ENCODE results near the gene RFPL3. TPM values are rescaled to one million over a fixed set of nuclear protein-coding genes. Genes with fewer than 3 reads are reported as not detected.

The RFPL3 gene
- total RNA-seq, 4 donors from 2014 or later, result not detected

DNA sequence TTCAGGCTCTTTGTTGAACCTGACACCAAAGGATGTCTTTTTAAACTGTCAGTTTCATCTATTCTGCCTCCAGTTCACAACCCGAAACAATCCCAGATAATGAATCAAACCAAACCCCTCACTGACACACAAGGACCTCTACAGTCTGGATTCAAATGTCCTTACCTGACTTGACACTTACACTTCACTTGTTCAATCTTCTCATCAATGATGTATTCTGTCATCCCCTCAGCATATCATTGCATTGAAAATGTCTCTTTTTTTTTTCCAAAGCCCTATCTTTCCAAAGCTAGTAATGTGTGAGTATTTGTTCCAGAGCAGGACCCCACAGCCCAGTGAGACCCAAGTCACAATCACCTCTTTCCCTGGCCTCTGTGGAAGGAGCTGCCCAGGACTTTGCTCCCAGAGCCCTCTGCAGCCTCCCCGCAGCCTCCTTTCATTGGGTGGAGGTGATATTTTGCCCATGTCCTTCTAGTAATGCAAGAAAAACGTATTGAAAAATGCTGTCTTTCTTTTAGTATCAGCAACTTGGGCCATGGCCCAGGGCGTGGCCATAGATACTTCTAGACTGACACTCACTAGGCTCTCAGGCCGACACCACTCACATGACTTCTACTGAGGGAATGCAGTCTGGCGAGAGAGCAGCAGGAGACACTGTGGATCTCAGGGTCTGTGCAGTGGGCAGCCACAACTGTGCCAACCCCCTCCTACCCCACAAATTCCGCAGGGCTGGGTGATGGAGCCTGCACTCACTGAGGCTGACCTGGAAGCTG is 18.2 kb downstream of the RFPL3 start:
- 71 to 78% methylated on average over 7 of the region's 7 CpGs for WGBS, 2 donors
- H3K4me3 ChIP-seq, result no peak overlapping the region
- DNase-seq (ENCODE audit: low spot score in 2 of 2), result no peak

DNA sequence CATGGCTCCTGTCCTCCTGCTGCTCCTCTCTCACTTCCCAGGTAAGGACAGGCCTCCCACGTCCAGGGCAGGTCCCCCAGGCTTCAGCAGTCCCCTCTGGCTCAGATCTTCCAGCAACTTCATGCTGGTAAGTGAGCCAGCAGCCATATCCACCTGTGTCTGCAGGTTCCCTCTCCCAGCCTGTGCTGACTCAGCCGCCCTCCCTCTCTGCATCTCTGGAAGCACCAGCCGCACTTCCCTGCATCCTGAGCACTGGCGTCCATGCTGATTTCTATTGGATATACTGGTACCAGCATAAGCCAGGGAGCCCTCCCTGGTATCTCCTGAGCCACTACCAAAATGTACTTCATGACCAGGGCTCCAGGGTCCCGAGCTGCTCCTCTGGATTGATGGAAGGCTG is 19.0 kb downstream of the RFPL3 start:
- WGBS, 2 donors, result 81 to 86% methylated on average over 5 of the region's 5 CpGs
- Histone ChIP-seq H3K4me1 (no peaks in the 10 kb centered on the region), H3K27ac (no peak overlapping the region), H3K4me3 (no peak overlapping the region), H3K27me3 (no peaks in the 10 kb centered on the region), H3K9me3 (no peaks in the 10 kb centered on the region), H3K36me3 (peaks cover 0 to 6% (median 0%) of the 10 kb centered on the region in 3 donors)
- no peak for TF ChIP-seq POLR2A (IDR thresholded peaks at IDR 0.05)
- no peak for TF ChIP-seq EP300 (IDR thresholded peaks at IDR 0.05)
- TF ChIP-seq, protein P1, sequence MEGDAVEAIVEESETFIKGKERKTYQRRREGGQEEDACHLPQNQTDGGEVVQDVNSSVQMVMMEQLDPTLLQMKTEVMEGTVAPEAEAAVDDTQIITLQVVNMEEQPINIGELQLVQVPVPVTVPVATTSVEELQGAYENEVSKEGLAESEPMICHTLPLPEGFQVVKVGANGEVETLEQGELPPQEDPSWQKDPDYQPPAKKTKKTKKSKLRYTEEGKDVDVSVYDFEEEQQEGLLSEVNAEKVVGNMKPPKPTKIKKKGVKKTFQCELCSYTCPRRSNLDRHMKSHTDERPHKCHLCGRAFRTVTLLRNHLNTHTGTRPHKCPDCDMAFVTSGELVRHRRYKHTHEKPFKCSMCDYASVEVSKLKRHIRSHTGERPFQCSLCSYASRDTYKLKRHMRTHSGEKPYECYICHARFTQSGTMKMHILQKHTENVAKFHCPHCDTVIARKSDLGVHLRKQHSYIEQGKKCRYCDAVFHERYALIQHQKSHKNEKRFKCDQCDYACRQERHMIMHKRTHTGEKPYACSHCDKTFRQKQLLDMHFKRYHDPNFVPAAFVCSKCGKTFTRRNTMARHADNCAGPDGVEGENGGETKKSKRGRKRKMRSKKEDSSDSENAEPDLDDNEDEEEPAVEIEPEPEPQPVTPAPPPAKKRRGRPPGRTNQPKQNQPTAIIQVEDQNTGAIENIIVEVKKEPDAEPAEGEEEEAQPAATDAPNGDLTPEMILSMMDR (IDR thresholded peaks at IDR 0.05), result no peak
- DNase-seq (ENCODE audit: low spot score in 2 of 2), result no peak

More for the DNA sequence above, 18.2 kb downstream of the RFPL3 start:
- H3K36me3 ChIP-seq, result peaks cover 0 to 6% (median 0%) of the 10 kb centered on the region in 3 donors
- no peaks in the 10 kb centered on the region for H3K9me3 ChIP-seq
- H3K27ac ChIP-seq, result no peak overlapping the region
- no peaks in the 10 kb centered on the region for H3K4me1 ChIP-seq
- TF ChIP-seq POLR2A (IDR thresholded peaks at IDR 0.05) (no peak), EP300 (IDR thresholded peaks at IDR 0.05) (no peak)
- TF ChIP-seq, protein P1 (IDR thresholded peaks at IDR 0.05), result no peak
- no peaks in the 10 kb centered on the region for H3K27me3 ChIP-seq

DNA sequence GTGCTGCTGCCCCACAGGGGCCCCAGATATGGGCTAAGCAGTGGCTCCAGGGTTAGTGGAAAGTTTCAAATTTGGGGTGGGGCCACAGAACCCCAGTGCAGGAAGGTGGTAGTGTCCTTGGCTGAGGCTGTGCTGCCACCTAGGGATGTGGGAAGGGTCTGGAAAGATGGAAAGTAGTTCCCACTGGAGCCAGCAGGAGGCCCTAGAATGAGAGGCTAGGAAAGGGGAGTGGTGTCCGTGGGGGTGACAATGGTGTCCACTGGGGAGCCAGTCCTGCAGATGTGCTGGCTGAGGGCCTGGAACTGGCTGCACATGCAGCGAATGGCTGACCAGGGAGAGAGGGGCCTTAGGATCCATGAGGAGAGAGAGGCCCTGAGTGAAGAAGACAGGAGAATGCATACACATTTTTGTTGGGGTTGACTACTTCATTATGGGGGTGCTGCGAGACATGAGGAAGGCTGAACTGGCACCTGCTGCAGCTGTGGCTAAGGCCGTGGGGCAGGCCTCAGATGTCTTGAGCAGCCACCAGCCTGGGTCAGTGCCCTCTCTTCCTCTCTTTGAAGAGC is 21.1 kb downstream of the RFPL3 start:
- DNase-seq (ENCODE audit: low spot score in 2 of 2), result no peak
- no peaks in the 10 kb centered on the region for H3K27me3 ChIP-seq
- TF ChIP-seq POLR2A (IDR thresholded peaks at IDR 0.05) (no peak), EP300 (IDR thresholded peaks at IDR 0.05) (no peak)
- TF ChIP-seq, protein P1 (IDR thresholded peaks at IDR 0.05), result peak in 4 of 5 experiments; percentile 5 to 28 (median 20)
- H3K9me3 ChIP-seq, result no peaks in the 10 kb centered on the region
- WGBS, 2 donors, result 40 to 59% methylated on average over 4 of the region's 4 CpGs
- H3K27ac ChIP-seq, result no peak overlapping the region
- H3K36me3 ChIP-seq, result peaks cover 0 to 6% (median 0%) of the 10 kb centered on the region in 3 donors
- no peaks in the 10 kb centered on the region for H3K4me1 ChIP-seq
- no peak overlapping the region for H3K4me3 ChIP-seq

DNA sequence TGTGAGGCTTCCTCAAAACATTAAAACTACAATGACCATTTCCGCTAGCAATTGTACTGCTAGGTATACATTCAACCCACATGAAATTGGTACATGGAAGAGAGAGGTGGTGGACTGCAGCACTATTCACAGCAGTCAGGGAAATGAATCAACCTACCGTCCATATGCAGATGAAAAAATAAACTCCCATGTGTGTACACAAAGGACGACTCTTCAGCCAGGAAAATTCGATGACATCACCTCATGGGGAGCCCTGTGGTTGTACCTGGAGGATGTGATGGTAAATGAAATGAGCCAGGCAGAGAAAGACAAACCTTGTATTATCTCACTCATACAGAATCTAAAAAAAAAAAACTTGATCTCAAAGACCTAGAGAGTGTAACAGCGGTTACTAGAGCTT is 23.3 kb downstream of the RFPL3 start:
- Histone ChIP-seq H3K4me3 (no peak overlapping the region), H3K36me3 (peaks cover 0 to 15% (median 0%) of the 10 kb centered on the region in 3 donors), H3K27ac (no peak overlapping the region), H3K27me3 (no peaks in the 10 kb centered on the region), H3K4me1 (no peaks in the 10 kb centered on the region), H3K9me3 (no peaks in the 10 kb centered on the region)
- TF ChIP-seq, protein P1 (IDR thresholded peaks at IDR 0.05), result no peak
- no peak for TF ChIP-seq POLR2A (IDR thresholded peaks at IDR 0.05)
- TF ChIP-seq EP300 (IDR thresholded peaks at IDR 0.05), result no peak
- 68 to 73% methylated on average over 5 of the region's 5 CpGs for WGBS, 2 donors
- DNase-seq (ENCODE audit: low spot score in 2 of 2), result no peak

DNA sequence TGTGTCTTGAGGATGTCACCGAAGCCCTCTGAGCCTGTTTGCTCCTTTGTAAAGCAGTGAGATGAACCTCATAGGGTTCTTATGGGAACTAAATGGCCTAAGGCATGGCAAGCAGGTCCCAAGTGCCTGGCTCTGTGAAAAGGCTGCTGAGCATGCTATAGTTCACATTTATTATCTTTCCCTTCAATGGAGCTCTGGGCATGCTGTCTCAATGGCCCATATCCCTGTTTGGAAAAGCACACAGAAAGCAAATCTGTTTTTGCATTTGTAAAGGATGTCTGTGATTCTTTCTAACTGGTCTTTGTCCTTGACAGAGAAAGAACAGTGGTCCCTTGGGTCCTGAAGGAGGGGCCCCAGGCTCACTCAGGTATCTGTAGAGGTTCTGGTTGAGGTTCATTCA is 28.0 kb downstream of the RFPL3 start:
- Histone ChIP-seq H3K36me3 (peaks cover 0 to 47% (median 6%) of the 10 kb centered on the region in 3 donors), H3K4me1 (no peaks in the 10 kb centered on the region), H3K27me3 (no peaks in the 10 kb centered on the region), H3K9me3 (no peaks in the 10 kb centered on the region), H3K4me3 (no peak overlapping the region), H3K27ac (no peak overlapping the region)
- DNase-seq (ENCODE audit: low spot score in 2 of 2), result no peak
- WGBS, 2 donors, result 100% methylated on average over 1 of the region's 1 CpG
- TF ChIP-seq, protein P1 (IDR thresholded peaks at IDR 0.05), result no peak

All from tibial nerve (tissue), 4 donors.